GM21528 (cell line): Measurements from ENCODE around the gene KMT2E.

ENCODE experiments used
- ATAC-seq: cut with Tn5 transposase; IDR thresholded peaks from one replicate; pipeline ENCODE4 v1.9.1; 2021; ENCODE audit warnings: mild to moderate bottlenecking, moderate library complexity; ENCODE audit not compliant: unreplicated experiment, low FRiP score

Gene KMT2E

GRCh38 chr7:105060923-105061322 lies 46.9 kb downstream of the KMT2E start:
- ATAC-seq, result no peak

DNA sequence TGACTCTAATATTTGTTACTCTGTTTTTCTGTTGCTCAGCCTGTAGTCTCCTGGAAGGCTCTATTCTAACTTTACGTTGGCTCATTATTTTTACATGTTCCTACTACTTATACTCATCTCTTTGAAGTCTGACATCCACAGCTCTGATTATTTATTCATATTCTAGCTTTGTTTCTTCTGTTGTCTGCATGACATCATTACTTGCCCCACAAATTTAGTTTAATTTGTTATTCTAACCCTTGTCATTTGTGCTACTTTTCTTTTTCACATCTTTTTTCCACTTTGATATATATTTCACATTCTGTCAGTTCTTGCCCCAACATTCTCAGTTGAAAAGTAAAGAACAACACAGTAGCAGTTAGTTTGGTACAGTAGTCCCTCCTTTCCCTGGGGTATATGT lies 51.1 kb downstream of the KMT2E start:
- ATAC-seq, result no peak

- no peak for ATAC-seq
Observed at GRCh38 chr7:105067691-105068090, 53.7 kb downstream of the KMT2E start.

DNA sequence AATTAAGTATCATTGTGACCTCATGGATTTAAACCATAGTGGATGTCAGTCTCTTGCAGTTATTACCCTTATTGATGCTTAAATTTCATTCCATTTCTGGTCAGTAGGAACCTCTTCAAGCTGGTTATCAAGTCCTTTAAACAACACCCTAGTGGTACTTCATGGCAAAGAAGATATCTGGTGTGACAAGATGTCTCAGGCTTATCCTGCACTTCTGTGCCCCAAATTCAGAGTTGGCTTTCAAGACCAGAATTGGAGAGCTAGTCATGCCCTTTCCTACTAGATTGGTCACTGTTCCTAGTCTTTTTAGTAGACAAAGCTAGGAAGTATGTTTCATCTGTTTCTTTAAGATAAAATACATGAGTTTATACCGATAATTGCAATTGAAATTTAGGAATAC lies 54.9 kb downstream of the KMT2E start:
- ATAC-seq, result no peak

- ATAC-seq, result no peak
Observed at GRCh38 chr7:105073143-105073542, 59.1 kb downstream of the KMT2E start.

DNA sequence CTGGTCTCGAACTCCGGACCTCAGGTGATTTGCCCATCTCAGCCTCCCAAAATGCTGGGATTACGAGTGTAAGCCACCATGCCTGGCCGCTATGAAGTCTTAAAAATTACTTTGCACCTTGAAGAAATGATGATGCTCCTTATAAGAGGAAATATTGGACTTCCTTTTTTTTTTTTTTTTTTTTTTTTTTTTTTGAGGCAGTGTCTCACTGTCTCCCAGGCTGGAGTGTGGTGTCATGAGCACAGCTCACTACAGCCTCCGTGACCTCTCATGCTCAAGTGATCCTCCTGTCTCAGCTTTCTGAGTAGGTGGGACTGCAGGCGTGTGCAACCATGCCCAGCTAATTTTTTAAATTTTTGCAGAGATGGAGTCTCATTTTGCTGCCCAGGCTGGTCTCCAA lies 65.3 kb downstream of the KMT2E start:
- no peak for ATAC-seq

- no peak for ATAC-seq
Observed at GRCh38 chr7:105084581-105084980, 70.6 kb downstream of the KMT2E start.

DNA sequence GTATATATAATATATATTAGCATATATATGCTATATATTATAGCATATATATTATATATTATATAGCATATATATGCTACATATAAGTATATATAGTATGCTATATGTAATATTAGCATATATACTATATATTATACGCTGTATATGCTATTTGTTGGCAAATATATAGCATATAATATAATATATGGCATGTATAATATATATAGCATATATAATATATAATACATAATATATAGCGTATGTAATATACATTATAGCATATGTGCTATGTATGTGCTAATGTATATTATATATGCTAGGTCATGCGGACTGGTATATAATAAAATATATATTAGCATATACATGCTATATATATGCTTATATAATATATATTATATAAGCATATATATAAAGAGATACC lies 72.8 kb downstream of the KMT2E start:
- ATAC-seq, result no peak

- ATAC-seq, result no peak
Observed at GRCh38 chr7:105087981-105088380, 74.0 kb downstream of the KMT2E start.

DNA sequence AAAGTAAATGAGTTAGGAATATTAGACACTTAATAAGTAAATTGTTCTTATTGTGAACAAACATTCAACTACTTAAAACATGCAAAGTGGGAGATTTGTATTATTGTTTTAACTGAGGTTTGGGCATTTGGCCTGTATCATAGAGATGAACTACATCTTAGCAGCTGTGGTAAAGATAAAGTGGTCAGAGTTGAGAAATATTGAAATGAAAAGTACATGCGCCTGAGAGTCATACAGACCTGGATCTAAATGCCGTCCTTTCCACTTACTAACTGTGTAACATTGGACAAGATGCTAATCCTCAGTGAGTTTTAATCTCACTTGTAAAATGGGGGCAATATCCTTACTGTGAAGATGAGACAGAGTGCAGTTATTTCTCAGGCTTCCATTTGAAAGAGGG lies 74.5 kb downstream of the KMT2E start:
- ATAC-seq, result no peak

DNA sequence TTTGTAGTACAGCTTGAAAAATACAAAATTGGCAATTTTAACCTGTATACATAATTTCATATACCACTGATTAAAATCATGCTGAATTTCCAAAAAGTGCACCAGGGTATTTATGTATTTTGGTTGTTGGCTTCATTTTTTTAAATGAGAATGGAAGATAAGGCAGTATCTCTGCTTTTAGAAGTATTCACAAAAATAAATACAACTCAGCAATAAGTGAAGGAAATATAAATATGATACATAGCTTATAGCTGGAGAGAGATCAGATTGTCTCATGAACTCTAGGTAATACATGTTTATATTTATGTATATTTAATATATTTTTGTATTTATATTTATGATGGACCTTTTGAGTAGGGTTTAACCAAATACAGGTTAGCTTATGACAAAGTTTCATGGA lies 81.0 kb downstream of the KMT2E start:
- no peak for ATAC-seq

DNA sequence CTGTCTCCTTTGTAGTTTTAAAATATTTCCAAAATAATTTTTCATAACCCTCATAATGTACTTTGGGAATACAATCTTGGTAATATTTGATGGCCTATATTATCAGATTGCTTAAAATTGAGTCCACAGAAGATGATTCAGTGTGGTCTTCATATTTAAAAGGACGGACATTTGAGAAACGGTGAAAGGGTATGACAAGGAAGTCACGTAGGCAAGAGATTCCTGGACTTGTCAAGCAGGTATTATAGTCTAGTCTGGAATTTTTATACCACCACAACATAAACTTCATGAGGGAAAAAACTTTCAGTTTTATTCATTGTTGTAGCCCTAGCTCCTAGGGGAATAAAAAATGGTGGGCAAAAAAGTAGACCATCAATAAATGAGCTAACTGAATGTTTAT lies 82.3 kb downstream of the KMT2E start:
- no peak for ATAC-seq

DNA sequence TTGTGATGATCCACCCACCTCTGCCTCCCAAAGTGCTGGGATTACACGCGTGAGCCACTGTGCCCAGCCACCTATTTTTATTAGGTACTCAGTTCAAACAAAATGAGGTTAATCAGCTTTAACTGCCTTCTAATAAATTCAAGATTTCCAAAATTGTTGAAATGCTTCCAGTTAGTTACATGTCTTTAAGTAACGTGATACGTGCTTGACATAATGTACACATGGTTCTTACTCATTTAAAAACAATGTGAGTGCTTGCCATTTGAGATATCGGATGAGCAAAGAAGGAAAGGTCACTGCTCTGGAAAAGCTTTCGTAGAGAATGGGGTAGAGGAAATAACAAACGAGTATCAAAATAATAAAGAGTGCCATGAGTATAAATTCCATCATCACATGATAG lies 83.6 kb downstream of the KMT2E start:
- no peak for ATAC-seq

- no peak for ATAC-seq
Observed at GRCh38 chr7:105098863-105099515, 85.0 kb downstream of the KMT2E start.

- ATAC-seq, result peak; percentile 57
Observed at GRCh38 chr7:105101864-105102263, 87.9 kb downstream of the KMT2E start.

DNA sequence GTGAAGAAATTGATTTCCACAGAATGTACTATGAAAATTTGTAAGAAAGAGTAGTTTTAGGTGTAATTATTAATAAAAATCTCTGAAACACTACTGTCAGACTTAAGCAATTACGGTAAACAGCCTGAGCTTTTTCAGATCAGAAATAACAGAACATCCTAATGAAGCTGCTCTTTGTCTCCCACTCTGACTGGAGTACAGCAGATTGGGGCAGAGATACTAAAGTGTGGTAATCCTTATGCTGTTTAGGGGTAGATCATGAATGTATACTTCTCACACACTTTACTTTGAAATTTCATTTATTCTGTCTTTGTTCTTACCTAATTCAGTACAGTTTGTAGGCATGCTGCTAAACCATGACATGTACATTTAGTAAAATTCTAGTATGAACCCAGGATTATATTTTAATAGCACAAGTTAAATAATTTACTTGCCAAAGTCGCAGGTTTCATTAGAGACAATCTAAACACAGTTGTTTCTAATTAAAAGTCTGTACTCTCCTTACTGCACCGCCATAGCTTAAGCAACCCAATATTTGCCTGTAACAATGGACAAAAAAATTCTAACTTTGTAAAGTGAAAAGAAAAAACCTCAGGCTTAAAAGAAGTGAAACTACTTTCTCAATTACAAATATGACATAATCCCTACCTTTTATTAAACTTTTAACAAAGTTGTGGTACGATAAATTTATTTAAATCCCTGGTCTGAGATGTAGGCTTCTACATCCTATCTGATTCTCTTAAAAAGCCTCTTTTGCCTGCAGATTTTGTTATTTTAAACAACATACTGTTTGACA lies 88.8 kb downstream of the KMT2E start:
- no peak for ATAC-seq

DNA sequence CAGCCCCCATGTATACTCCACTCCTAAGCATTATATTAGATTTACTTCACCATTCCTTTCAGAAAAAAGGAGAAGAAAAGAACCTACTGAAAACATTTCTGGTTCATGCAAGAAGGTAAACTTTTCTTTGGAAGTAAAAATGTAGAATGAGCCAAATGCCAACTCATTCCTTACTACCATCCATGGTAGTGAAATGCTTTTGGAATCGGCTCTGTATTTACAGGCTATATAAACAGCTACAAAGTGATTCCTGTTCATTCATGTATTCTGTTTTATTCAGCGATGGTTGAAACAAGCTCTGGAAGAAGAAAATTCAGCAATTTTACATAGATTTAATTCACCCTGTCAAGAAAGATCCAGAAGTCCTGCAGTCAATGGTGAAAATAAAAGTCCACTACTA lies 91.6 kb downstream of the KMT2E start:
- ATAC-seq, result no peak

DNA sequence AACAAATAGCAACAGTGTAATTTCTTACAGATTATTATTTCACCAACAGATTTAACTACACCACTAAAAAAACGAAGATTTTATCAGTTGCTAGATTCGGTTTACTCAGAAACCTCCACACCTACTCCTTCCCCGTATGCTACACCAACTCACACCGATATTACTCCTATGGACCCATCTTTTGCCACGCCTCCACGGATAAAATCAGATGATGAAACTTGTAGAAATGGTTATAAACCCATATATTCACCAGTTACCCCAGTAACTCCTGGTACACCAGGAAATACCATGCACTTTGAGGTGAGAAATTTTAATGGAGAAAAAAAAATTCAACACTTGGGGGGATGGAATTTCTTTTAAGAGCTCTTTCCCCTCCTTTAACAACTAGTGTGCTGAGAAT lies 92.5 kb downstream of the KMT2E start:
- ATAC-seq, result no peak

- no peak for ATAC-seq
Observed at GRCh38 chr7:105107458-105107857, 93.5 kb downstream of the KMT2E start.

GRCh38 chr7:105112440-105113418 lies 98.7 kb downstream of the KMT2E start:
- no peak for ATAC-seq
